Measurements from ENCODE around the gene SPRYD4.

SPRYD4 gene

DNA sequence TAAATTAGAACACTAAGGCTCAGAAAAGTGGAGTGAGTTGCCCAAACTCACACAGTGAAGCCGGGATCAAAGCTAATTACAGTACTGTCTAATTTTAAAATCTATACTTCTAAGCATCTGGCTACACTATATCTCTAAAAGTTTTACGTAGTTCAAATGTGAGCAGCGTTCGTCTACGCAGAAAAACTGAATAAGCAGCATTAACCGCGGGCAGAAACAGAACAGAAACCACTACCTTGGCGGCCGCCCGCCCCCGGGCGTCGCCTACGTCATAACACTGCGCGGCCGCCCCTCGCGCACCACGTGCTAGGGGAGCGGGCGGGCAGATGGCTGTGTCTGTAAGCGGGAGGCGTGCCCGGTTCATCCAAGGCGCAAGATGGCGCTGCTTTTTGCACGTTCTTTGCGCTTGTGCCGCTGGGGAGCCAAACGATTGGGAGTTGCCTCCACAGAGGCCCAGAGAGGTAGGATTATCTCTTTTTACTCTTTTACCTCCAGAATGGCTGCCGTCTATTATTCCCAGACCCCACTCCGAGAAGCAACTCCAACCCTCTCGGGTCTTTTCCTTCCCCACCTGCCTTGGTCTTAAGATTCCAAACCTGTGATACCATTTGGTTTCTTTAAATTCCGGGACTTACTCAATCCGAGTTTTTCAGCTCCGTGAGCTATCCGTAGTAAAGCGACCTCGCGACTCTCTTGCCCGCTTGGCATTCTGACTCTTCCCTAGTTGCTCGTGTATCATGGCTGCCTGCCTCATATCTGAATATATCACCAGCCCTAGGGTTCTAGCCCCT is at the start of gene SPRYD4:
SPRYD4 (plus strand) TSS at position 363 of the 791 bp plus-strand sequence; CDS start at position 377, 14 bp downstream.
- Mint-ChIP-seq H3K27ac (peak within 1 kb of the TSS; percentile 96 to 99 (median 98)), H3K9me3 (no peaks in the 10 kb centered on the region), H3K4me3 (peak within 1 kb of the TSS; percentile 91 to 98 (median 96)), H3K36me3 (ENCODE audit: low read depth) (no peaks in the 10 kb centered on the region), H3K27me3 (ENCODE audit: low read depth) (no peaks in the 10 kb centered on the region), H3K4me1 (peaks cover 11% of the 10 kb centered on the region)
- TF ChIP-seq, protein P1, sequence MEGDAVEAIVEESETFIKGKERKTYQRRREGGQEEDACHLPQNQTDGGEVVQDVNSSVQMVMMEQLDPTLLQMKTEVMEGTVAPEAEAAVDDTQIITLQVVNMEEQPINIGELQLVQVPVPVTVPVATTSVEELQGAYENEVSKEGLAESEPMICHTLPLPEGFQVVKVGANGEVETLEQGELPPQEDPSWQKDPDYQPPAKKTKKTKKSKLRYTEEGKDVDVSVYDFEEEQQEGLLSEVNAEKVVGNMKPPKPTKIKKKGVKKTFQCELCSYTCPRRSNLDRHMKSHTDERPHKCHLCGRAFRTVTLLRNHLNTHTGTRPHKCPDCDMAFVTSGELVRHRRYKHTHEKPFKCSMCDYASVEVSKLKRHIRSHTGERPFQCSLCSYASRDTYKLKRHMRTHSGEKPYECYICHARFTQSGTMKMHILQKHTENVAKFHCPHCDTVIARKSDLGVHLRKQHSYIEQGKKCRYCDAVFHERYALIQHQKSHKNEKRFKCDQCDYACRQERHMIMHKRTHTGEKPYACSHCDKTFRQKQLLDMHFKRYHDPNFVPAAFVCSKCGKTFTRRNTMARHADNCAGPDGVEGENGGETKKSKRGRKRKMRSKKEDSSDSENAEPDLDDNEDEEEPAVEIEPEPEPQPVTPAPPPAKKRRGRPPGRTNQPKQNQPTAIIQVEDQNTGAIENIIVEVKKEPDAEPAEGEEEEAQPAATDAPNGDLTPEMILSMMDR (IDR thresholded peaks at IDR 0.05; ENCODE audit: unreplicated experiment in 3 of 3) = no peak

DNA sequence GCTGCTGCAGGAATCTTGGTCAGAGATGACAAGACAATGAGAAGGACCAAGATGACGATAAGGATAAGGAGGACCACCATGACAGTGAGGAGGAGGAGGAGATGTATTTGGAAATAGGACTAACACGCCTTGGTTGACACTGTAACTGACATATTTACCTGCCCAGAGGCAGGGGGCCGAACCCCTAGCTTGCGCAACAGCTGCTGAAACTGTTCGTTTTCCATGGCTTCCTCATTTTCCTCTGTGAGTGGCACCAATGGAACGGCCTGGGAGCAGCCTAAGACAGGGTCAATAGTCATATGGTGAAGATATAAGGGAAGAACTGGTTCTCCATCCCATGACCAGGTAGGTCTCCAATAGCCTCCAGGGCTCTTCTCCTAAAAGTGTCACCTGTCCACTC is 48.0 kb upstream of the SPRYD4 start:
- H3K27ac Mint-ChIP-seq = no peak overlapping the region
- no peaks in the 10 kb centered on the region for H3K4me1 Mint-ChIP-seq
- peaks cover 48% of the 10 kb centered on the region for H3K36me3 Mint-ChIP-seq (ENCODE audit: low read depth)
- TF ChIP-seq, protein P1 (IDR thresholded peaks at IDR 0.05; ENCODE audit: unreplicated experiment in 3 of 3) = no peak
- no peaks in the 10 kb centered on the region for H3K9me3 Mint-ChIP-seq
- no peaks in the 10 kb centered on the region for H3K27me3 Mint-ChIP-seq (ENCODE audit: low read depth)
- no peak overlapping the region for H3K4me3 Mint-ChIP-seq

- Mint-ChIP-seq H3K27me3 (ENCODE audit: low read depth) (no peaks in the 10 kb centered on the region), H3K27ac (no peak overlapping the region), H3K36me3 (ENCODE audit: low read depth) (peaks cover 45% of the 10 kb centered on the region), H3K4me1 (no peaks in the 10 kb centered on the region), H3K4me3 (no peak overlapping the region), H3K9me3 (no peaks in the 10 kb centered on the region)
- TF ChIP-seq, protein P1 (IDR thresholded peaks at IDR 0.05; ENCODE audit: unreplicated experiment in 3 of 3) = no peak
Observed at GRCh38 chr12:56425193-56425592, 43.2 kb upstream of the SPRYD4 start.

DNA sequence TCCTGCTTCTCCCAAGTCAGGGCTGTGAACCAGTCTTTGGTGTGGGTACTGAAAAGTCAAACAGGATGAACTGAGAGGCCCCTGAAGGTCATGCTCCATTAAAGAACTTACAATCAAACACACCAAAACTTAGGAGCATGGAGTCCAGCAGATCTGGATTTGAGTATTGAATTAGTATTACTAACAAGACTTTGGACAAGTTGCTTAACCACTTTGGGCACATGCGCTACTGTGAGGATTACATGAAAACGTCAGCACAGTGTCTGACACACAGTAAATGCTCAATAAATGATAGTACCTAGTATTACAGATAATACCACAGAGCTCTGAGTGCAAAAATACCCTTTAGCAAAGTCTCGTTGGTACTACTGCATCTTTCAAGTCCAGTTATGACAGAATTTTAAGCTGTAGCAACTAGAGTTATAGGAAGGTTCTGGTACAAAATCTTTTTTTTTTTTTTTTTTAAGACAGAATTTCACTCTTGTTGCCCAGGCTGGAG is 42.4 kb upstream of the SPRYD4 start:
- Mint-ChIP-seq H3K4me3 (no peak overlapping the region), H3K4me1 (no peaks in the 10 kb centered on the region), H3K36me3 (ENCODE audit: low read depth) (peaks cover 38% of the 10 kb centered on the region), H3K27me3 (ENCODE audit: low read depth) (no peaks in the 10 kb centered on the region), H3K9me3 (no peaks in the 10 kb centered on the region), H3K27ac (no peak overlapping the region)
- TF ChIP-seq, protein P1 (IDR thresholded peaks at IDR 0.05; ENCODE audit: unreplicated experiment in 3 of 3) = no peak

GRCh38 chr12:56431288-56431687 is 37.1 kb upstream of the SPRYD4 start:
- no peak overlapping the region for H3K4me3 Mint-ChIP-seq
- no peak overlapping the region for H3K27ac Mint-ChIP-seq
- peaks cover 29% of the 10 kb centered on the region for H3K36me3 Mint-ChIP-seq (ENCODE audit: low read depth)
- no peaks in the 10 kb centered on the region for H3K27me3 Mint-ChIP-seq (ENCODE audit: low read depth)
- H3K4me1 Mint-ChIP-seq = no peaks in the 10 kb centered on the region
- no peaks in the 10 kb centered on the region for H3K9me3 Mint-ChIP-seq
- TF ChIP-seq, protein P1 (IDR thresholded peaks at IDR 0.05; ENCODE audit: unreplicated experiment in 3 of 3) = no peak

DNA sequence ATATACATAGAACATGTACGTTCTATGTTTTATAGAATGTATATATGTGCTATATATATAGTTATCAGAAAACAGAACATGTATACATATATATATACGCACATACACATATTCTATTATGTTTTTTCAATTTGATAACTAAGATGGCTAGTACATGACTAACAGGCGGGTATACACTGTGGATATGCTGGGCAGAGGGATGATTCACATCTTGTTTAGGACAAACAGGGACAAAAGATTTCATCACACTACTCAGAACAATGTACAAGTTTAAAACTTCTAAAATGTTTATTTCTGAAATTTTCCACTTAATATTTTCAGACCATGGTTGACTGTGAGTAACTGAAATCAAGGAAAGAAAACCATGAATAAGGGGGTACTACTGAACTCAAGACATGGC is 36.5 kb upstream of the SPRYD4 start:
- TF ChIP-seq, protein P1 (IDR thresholded peaks at IDR 0.05; ENCODE audit: unreplicated experiment in 3 of 3) = no peak

More for the DNA sequence above, 36.5 kb upstream of the SPRYD4 start:
- Mint-ChIP-seq H3K9me3 (no peaks in the 10 kb centered on the region), H3K4me1 (no peaks in the 10 kb centered on the region), H3K4me3 (no peak overlapping the region), H3K27ac (no peak overlapping the region), H3K36me3 (ENCODE audit: low read depth) (peaks cover 29% of the 10 kb centered on the region), H3K27me3 (ENCODE audit: low read depth) (no peaks in the 10 kb centered on the region)

Measured in nephron (organoid).